T-helper 2 cell treated with Interferon-gamma antibody and Interleukin-4, amounts not matched to agents 5 μg/mL and 100 μg/mL, for 36 hours (primary cell): ENCODE measurements around the gene NMRK1.

Experiments used
- DNase-seq: peaks from one replicate; pipeline ENCODE4 v3.0.0; 2021; ENCODE audit warnings: low spot score
- H3K27ac Mint-ChIP-seq: one replicate; pipeline ENCODE4 v1.8.0; 2021; ENCODE audit warnings: mild to moderate bottlenecking, mixed read lengths
- H3K27me3 Mint-ChIP-seq: one replicate; pipeline ENCODE4 v1.8.0; 2021; ENCODE audit warnings: low read depth, mixed read lengths
- H3K36me3 Mint-ChIP-seq: one replicate; pipeline ENCODE4 v1.8.0; 2021; ENCODE audit warnings: low read depth, mixed read lengths
- H3K4me1 Mint-ChIP-seq: one replicate; pipeline ENCODE4 v1.8.0; 2021; ENCODE audit warnings: low read depth, mixed read lengths
- H3K4me3 Mint-ChIP-seq: one replicate; pipeline ENCODE4 v1.8.0; 2022; ENCODE audit warnings: mild to moderate bottlenecking, moderate library complexity, mixed read lengths
- H3K9me3 Mint-ChIP-seq: one replicate; pipeline ENCODE4 v1.8.0; 2021; ENCODE audit warnings: mixed read lengths

Gene NMRK1

GRCh38 chr9:75087289-75087823, 599 bp downstream of the NMRK1 start:
- peaks cover 50% of the 10 kb centered on the region for H3K4me1 Mint-ChIP-seq
- peaks cover 34% of the 10 kb centered on the region for H3K36me3 Mint-ChIP-seq
- peak; percentile 39 for DNase-seq
- no peaks in the 10 kb centered on the region for H3K27me3 Mint-ChIP-seq
- H3K27ac Mint-ChIP-seq: peak overlapping the region; percentile 95
- peak overlapping the region; percentile 85 for H3K4me3 Mint-ChIP-seq
- H3K9me3 Mint-ChIP-seq: no peaks in the 10 kb centered on the region

GRCh38 chr9:75086541-75087288, 1.2 kb downstream of the NMRK1 start:
- Mint-ChIP-seq H3K36me3 (peaks cover 33% of the 10 kb centered on the region), H3K4me1 (peaks cover 45% of the 10 kb centered on the region), H3K9me3 (no peaks in the 10 kb centered on the region), H3K27ac (peak overlapping the region; percentile 95), H3K27me3 (no peaks in the 10 kb centered on the region), H3K4me3 (peak overlapping the region; percentile 85)
- no peak for DNase-seq

- DNase-seq: no peak
- H3K4me1 Mint-ChIP-seq: peaks cover 36% of the 10 kb centered on the region
- peak overlapping the region; percentile 64 for H3K27ac Mint-ChIP-seq
- peaks cover 31% of the 10 kb centered on the region for H3K36me3 Mint-ChIP-seq
- H3K27me3 Mint-ChIP-seq: no peaks in the 10 kb centered on the region
- peak overlapping the region; percentile 65 for H3K4me3 Mint-ChIP-seq
- no peaks in the 10 kb centered on the region for H3K9me3 Mint-ChIP-seq
Measured at GRCh38 chr9:75085640-75086039, 2.3 kb downstream of the NMRK1 start.

GRCh38 chr9:75084081-75084672, 3.8 kb downstream of the NMRK1 start:
- Mint-ChIP-seq H3K36me3 (peaks cover 32% of the 10 kb centered on the region), H3K4me3 (no peak overlapping the region), H3K9me3 (no peaks in the 10 kb centered on the region), H3K4me1 (peaks cover 28% of the 10 kb centered on the region), H3K27me3 (no peaks in the 10 kb centered on the region), H3K27ac (no peak overlapping the region)
- no peak for DNase-seq

GRCh38 chr9:75083188-75083970, 4.6 kb downstream of the NMRK1 start:
- peaks cover 27% of the 10 kb centered on the region for H3K4me1 Mint-ChIP-seq
- H3K9me3 Mint-ChIP-seq: no peaks in the 10 kb centered on the region
- H3K27ac Mint-ChIP-seq: no peak overlapping the region
- H3K4me3 Mint-ChIP-seq: no peak overlapping the region
- peaks cover 29% of the 10 kb centered on the region for H3K36me3 Mint-ChIP-seq
- no peaks in the 10 kb centered on the region for H3K27me3 Mint-ChIP-seq
- DNase-seq: no peak

- Mint-ChIP-seq H3K9me3 (no peaks in the 10 kb centered on the region), H3K27ac (no peak overlapping the region), H3K27me3 (no peaks in the 10 kb centered on the region), H3K4me3 (no peak overlapping the region), H3K4me1 (peaks cover 30% of the 10 kb centered on the region), H3K36me3 (peaks cover 31% of the 10 kb centered on the region)
- no peak for DNase-seq
Measured at GRCh38 chr9:75081632-75082031, 6.3 kb downstream of the NMRK1 start.

GRCh38 chr9:75072895-75073294, 15.1 kb downstream of the NMRK1 start:
- DNase-seq: no peak
- Mint-ChIP-seq H3K4me3 (no peak overlapping the region), H3K4me1 (peaks cover 22% of the 10 kb centered on the region), H3K36me3 (peaks cover 12% of the 10 kb centered on the region), H3K9me3 (no peaks in the 10 kb centered on the region), H3K27me3 (no peaks in the 10 kb centered on the region), H3K27ac (no peak overlapping the region)

- Mint-ChIP-seq H3K36me3 (peaks cover 10% of the 10 kb centered on the region), H3K4me1 (peaks cover 19% of the 10 kb centered on the region), H3K4me3 (no peak overlapping the region), H3K27ac (peak overlapping the region; percentile 26), H3K27me3 (no peaks in the 10 kb centered on the region), H3K9me3 (no peaks in the 10 kb centered on the region)
- peak; percentile 31 for DNase-seq
Measured at GRCh38 chr9:75071530-75072122, 16.3 kb downstream of the NMRK1 start.

- Mint-ChIP-seq H3K36me3 (peaks cover 11% of the 10 kb centered on the region), H3K4me1 (peaks cover 19% of the 10 kb centered on the region), H3K27ac (no peak overlapping the region), H3K4me3 (no peak overlapping the region), H3K9me3 (no peaks in the 10 kb centered on the region), H3K27me3 (no peaks in the 10 kb centered on the region)
- no peak for DNase-seq
Measured at GRCh38 chr9:75069171-75069570, 18.8 kb downstream of the NMRK1 start.

GRCh38 chr9:75067894-75068293, 20.1 kb downstream of the NMRK1 start:
- no peaks in the 10 kb centered on the region for H3K27me3 Mint-ChIP-seq
- DNase-seq: no peak
- no peak overlapping the region for H3K27ac Mint-ChIP-seq
- no peaks in the 10 kb centered on the region for H3K9me3 Mint-ChIP-seq
- H3K4me1 Mint-ChIP-seq: peaks cover 19% of the 10 kb centered on the region
- H3K36me3 Mint-ChIP-seq: peaks cover 11% of the 10 kb centered on the region
- no peak overlapping the region for H3K4me3 Mint-ChIP-seq

GRCh38 chr9:75065510-75065909, 22.4 kb downstream of the NMRK1 start:
- H3K4me1 Mint-ChIP-seq: peaks cover 5% of the 10 kb centered on the region
- H3K4me3 Mint-ChIP-seq: no peak overlapping the region
- no peak for DNase-seq
- H3K27ac Mint-ChIP-seq: no peak overlapping the region
- no peaks in the 10 kb centered on the region for H3K9me3 Mint-ChIP-seq
- no peaks in the 10 kb centered on the region for H3K27me3 Mint-ChIP-seq
- H3K36me3 Mint-ChIP-seq: peaks cover 14% of the 10 kb centered on the region

GRCh38 chr9:75064307-75065025, 23.5 kb downstream of the NMRK1 start:
- H3K4me3 Mint-ChIP-seq: no peak overlapping the region
- H3K27me3 Mint-ChIP-seq: no peaks in the 10 kb centered on the region
- no peak for DNase-seq
- H3K4me1 Mint-ChIP-seq: peaks cover 5% of the 10 kb centered on the region
- peaks cover 21% of the 10 kb centered on the region for H3K36me3 Mint-ChIP-seq
- no peak overlapping the region for H3K27ac Mint-ChIP-seq
- H3K9me3 Mint-ChIP-seq: peaks cover 3% of the 10 kb centered on the region

GRCh38 chr9:75063556-75064305, 24.2 kb downstream of the NMRK1 start:
- no peak for DNase-seq

More at GRCh38 chr9:75063556-75064305, 24.2 kb downstream of the NMRK1 start:
- Mint-ChIP-seq H3K36me3 (peaks cover 24% of the 10 kb centered on the region), H3K4me1 (peaks cover 5% of the 10 kb centered on the region), H3K27me3 (no peaks in the 10 kb centered on the region), H3K27ac (no peak overlapping the region), H3K4me3 (no peak overlapping the region), H3K9me3 (peaks cover 6% of the 10 kb centered on the region)
